Bone marrow (tissue), 2 donors: ENCODE results near the gene SPATA12.

Source experiments
- DNase-seq, 2 donors: peaks; one replicate each; lab custom pipeline; 2025; lab: John Stamatoyannopoulos, UW

The SPATA12 gene

DNA sequence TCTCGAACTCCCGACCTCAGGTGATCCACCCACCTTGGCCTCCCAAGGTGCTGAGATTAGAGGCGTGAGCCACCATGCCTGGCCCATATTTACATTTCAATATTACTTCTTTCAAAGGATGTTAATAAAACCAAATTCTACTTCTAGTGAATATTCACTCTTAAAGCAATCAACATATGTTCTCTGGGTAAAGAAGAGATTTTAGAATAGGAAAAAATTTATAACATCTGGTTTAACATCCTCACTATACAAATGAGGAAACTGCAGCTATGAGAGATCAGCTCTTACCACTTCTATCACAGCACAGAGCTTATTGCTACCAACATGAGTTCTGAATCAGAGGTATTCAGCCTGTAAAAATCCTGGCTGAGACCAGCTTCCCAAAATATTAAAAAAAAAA lies 56.0 kb downstream of the SPATA12 start:
- no peak for DNase-seq

DNA sequence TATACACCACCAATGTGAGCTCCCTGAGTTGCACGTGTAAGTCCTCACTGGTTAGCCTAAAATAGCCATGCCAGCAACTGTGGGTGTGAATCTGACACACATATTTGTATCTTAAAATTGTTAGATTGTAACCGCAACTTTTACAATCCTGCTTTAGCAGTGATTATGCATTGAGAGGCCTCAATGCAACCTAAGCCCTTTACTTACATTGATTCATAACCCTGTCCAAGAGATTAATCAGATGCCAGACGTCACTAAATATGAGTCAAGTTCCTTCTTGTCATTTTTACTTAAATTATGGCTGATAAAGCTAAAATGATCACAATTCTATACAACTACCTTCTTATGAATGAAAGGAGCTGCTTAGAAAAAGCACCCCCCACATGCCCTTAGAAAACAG lies 57.8 kb downstream of the SPATA12 start:
- DNase-seq, result no peak

DNA sequence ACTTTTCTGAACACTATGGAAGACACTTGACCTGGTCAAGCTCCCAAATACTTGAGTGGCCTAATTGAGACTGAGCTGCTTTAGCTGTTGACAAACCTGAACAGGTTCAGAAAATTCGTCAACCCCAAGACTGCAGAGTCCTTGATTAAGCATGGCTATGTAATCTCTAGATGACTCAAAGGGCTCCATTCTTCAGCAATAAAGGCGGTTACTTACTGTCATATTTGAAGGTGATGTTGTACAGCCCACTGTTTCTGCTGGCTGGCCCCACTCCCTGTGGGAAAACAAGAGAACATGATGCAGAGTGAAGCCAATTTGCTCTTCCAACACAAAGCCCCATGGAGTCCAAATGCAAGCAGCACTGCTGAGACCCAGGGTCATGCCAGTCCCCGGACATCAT lies 59.6 kb downstream of the SPATA12 start:
- DNase-seq, result no peak

DNA sequence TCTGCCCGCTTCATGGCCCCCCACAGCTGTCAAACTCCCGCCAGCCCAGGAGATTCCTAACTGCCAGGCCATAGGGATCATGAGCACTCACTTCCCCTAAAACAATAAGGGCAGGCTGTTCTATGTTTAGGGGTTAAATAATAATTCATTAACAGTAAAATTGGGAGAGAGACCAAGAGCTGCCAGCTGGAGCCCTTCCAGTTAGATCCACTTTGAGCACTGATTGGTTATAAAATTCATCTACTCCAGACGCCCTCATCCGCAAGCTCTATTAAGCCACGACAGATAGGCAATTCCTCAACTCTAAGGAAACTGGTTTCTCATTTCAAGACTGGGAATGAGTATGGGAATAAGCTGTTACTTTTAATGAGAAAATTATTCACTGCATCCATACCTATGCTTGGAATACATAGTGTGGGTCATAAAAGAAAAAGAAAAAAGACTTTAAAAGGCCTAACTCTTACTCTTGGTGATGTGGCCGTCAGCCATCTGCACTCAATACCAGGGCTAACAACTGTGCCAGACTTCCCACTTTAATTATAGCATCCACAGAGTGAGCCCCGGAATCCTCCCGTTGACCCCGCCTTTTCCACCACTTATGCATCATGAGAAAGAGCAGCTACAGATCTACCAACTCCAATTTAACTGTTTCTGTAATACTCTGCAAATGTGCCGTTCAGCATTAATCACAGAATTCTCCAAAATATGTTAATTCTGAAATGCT lies 60.1 kb downstream of the SPATA12 start:
- no peak for DNase-seq
